HG02938 (cell line): ENCODE data around the gene SYT14.
"Not testable (repeated sequence)": the region's sequence is repeated elsewhere in the genome, so short reads cannot be mapped to it uniquely, and the experiment has no call there.

Source experiments
- ATAC-seq: cut with Tn5 transposase; IDR thresholded peaks from one replicate; pipeline ENCODE4 v1.9.1; 2021; ENCODE audit warnings: mild to moderate bottlenecking, moderate library complexity; ENCODE audit not compliant: unreplicated experiment

The SYT14 gene

DNA sequence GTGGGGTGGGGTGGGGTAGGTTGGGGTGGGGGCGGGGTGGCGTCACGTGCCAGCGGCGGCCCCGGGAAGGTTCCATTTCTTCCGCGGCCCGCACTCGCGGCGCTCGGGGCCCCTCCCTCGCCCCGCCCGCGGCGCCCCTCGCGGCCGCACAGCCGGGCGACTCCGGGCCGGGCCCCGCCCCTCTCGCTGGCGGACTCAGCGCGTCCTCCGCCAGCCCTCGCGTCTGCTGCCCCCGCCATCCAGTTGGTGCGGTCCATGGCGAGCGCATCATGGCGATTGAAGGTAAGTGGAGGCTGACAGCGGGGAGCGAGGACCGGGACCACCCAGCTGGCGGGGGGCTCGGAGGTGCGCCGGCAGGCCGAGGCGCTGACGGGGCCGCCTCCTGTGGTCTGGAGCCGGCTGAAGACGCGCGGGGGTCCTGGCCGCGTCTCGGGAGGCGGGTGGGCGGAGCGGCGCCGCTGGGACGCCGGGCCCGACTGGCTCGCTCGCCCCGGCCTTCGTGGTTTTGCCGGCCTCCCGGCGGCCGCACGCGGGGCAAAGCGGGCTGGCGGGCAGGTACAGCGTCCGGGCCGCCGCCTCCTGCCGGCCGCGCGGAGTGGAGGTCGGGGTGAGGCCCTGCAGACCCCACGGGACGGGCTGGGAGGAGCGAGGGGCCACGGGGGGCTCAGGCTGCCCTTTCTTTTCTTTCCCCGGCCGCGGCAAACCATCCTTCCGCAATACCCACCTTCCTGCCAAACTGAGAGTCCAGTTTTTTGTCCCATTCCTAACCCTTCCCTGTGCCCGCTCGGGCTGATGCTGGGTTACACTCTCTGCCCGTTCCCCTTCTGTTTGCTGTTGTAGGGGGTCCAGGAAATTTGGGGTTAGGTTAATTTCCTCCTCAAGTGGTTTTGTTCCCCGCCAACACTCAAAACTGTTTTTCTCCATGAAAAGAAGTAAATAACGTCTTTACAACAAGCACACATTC lies at the start of gene SYT14:
TSS of gene SYT14 (plus strand) at position 222 of the 964 bp plus-strand sequence. CDS start at position 270, 48 bp downstream.
- ATAC-seq: no peak

DNA sequence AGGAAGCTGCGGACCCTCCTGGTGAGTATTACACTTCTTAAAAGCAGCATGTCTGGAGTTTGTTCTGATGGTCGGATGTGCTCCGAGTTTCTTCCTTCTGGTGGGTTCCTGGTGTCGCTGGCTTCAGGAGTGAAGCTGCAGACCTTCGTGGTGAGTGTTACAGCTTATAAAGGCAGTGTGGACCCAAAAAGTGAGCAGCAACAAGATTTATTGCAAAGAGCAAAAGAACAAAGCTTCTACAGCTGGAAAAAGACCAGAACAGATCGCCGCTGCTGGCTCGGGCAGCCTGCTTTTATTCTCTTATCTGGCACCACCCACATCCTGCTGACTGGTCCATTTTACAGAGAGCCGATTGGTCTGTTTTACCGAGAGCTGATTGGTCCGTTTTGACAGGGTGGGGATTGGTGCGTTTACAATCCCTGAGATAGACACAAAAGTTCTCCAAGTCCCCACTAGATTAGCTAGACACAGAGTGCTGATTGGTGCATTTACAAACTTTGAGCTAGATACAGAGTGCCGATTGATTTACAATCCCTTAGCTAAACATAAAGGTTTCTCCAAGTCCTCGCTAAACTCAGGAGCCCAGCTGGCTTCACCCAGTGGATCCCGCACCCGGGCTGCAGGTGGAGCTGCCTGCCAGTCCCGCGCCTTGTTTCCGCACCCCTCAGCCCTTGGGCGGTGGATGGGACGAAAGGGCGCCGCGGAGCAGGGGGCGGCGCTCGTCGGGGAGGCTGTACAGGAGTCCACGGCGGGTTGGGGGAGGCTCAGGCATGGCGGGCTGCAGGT lies 49.5 kb upstream of the SYT14 start:
- not testable (repeated sequence) for ATAC-seq

DNA sequence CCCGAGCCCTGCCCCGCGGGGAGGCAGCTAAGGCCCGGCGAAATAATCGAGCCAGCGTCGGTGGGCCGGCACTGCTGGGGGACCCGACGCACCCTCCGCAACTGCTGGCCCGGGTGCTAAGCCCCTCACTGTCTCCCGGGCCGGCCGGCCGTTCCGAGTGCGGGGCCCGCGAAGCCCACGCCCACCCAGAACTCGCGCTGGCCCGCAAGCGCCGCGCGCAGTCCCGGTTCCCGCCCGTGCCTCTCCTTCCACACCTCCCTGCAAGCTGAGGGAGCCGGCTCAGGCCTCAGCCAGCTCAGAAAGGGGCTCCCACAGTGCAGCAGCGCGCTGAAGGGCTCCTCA lies 49.0 kb upstream of the SYT14 start:
- no peak for ATAC-seq

DNA sequence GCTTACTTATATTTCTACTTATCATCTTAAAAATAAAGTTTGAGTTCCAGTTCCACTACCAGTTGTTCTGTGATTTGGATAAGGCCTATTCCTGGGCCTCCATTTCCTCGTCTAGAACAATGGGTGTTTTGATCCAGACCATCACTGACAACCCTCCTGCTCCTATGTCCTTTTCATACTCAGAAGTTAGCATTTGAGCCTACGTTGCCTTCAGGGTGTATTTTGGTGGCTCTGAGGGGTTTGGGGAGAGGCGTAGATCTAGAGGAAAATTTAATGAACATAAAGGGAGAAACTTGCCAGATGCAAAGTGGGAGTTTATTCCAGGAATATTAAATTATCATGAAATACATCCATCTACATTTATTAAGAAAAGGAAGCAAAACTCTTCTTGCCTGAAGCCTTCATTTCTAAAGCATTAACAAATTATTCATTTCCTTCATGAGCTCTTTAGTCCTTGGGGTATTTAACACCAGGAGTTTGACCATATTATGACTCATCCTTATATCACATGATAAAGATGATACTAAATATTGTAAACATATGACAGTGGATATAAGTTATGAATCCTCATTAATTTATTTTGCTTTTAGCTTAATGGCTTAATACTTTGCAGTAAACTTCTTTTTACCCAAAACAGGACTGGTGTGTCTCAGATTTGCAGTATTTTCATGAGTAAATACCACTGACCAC lies 47.2 kb upstream of the SYT14 start:
- ATAC-seq: no peak

DNA sequence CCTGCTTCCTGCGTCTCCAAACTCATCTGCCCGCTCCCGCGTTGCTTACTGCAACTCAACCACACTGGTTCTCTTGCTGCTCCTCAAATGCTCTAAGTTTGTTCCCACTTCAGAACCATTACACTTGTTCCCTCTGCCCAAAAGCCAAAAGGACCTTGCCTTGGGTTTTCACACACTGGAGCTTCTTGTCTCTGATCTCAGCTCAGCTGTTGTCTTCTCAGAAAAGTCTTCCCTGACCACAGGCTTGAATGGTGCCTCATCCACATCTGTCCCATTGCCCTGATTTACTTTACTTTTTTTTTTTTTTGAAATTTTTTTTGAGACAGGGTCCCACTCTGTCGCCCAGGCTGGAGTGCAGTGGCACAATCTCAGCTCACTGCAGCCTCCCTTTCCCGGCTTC lies 44.3 kb upstream of the SYT14 start:
- ATAC-seq: no peak

DNA sequence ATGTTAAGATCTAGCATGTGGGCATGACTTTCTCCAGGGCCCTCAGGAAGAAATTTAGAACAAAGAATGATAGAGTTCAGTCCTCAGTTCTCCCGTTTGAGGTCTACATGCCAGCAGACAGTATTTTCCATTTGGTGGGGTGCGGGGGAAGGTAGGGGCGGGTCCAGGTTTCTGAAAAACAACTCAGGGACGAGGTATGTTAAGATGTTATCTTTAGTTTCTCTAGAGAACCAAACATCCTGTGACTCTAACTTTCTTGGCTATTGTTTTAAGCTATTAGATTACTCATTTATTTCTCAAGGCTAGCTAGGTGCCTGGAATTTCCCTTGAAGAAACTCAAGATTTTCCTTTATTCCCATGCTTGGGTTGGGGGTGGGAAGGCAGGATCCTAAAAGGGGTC lies 42.3 kb upstream of the SYT14 start:
- no peak for ATAC-seq

DNA sequence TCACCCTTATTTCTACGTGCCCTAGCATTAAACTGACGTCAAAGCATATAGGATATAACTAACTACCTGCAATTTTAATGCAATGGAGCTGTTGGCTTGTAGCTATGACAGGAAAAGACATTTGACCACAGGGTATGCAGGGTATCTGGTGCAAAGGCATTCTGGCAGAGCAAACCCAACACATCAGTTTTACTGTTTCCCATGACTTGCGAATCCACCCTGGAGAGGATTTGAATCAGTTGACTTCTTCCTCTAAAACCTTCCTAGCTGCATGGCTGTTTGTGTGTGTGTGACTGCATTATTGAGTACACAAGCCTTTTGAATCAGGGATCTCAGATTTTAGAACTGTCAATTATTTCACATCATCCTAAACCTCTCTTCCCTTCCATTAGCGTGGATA lies 41.7 kb upstream of the SYT14 start:
- ATAC-seq: no peak

DNA sequence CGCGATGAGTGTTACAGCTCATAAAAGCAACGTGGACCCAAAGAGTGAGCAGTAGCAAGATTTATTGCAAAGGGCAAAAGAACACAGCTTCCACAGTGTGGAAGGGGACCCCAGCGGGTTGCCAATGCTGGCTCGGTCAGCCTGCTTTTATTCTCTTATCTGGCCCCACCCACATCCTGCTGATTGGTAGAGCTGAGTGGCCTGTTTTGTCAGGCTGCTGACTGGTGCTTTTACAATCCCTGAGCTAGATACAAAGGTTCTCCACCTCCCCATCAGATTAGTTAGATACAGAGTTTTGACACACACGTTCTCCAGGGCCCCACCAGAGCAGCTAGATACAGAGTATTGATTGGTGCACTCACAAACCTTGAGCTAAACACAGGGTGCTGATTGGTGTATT lies 39.7 kb upstream of the SYT14 start:
- not testable (repeated sequence) for ATAC-seq

DNA sequence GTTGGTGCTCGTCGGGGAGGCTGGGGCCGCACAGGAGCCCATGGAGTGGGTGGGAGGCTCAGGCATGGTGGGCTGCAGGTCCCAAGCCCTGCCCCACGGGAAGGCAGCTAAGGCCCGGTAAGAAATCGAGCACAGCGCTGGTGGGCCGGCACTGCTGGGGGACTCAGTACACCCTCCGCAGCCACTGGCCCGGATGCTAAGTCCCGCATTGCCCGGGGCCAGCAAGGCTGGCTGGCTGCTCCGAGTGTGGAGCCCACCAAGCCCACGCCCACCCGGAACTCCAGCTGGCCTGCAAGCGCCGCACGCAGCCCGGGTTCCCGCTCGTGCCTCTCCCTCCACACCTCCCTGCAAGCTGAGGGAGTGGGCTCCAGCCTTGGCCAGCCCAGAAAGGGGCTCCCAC lies 39.2 kb upstream of the SYT14 start:
- not testable (repeated sequence) for ATAC-seq

DNA sequence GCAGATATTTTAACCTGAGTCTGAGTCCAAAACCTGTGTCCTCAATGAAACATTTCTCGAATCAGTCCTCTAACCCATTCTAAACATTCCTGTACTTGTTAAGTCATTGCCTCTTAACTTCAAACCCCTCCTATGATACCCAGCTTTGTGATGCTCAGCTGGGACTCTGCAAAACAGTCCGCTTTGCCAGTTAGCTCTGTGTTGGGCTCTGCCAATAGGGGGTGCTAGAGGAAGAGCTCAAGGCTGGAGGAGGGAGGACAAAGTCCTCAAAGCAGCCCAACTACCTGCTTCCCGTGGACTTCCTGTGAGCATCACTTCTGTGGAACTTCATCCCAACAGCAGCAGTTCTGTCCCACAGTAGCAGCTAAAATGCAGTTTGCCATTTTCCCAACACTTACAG lies 38.1 kb upstream of the SYT14 start:
- peak; percentile 54 for ATAC-seq

DNA sequence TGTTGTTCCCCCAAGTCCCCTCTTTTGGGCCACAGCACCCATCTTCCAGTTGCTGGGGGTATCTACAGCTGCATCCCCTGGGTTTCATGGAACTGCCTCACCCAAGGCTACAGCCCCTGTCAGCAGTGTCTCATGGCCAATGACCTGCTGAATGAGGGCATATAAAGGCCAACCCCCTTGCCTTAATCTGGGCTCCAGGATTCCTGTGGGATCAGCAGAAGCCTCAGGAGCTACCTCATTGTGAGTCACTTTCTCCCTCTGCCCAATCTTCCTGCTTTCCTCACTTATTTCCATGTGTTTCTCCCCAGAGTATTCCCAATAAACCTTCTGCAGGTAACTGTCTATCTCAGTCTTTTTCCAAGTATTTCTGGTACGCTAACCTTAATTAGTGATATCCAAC lies 37.3 kb upstream of the SYT14 start:
- no peak for ATAC-seq

DNA sequence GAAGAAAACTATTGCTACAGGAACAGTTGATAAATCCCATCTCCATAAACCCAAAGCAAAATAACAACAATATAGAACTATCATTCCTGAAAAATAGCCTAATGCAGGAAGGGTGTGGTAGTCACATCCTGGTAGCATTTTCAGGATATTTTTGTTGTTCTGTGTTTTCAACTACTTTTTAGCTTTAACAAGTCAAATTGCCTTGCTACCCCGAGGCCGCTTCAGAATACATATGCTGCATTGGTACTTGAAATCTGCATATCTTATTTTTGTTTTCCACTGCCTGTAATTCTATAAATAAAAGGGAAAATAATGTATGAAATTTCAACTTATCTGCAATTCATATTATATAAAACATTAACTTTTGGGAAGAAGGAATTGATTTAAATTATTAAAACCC lies 36.8 kb upstream of the SYT14 start:
- no peak for ATAC-seq

DNA sequence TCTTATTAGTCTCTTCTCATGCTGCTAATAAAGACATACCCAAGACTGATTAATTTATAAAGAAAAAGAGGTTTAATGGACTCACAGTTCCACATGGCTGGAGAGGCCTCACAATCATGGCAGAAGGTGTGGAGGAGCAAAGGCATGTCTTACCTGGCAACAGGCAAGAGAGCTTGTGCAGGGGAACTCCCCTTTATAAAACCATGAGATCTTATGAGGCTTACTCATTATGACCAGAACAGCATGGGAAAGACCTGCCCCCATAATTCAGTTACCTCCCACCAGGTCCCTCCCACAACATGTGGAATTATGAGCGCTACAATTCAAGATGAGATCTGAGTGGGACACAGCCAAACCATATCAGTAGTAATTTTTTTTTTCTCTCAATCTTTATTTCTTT lies 33.2 kb upstream of the SYT14 start:
- not testable (repeated sequence) for ATAC-seq

DNA sequence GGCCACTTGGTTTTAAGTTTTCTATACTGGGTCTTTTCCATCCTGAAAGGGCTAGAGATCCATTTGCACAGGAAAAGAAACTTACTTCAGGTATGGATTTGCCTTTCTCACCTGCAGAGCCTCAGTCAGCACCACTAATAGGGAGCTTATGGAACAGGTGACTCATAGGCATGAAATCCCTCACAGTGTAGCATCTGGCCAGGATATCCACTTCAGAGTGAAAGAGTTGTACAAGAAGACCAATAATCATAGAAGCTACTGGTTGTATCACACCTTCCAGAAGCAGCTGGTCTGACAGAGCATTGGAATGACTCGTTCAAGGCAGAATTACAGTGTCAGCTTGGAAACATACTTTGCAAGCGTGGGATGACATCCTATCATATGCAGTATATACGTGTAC lies 26.3 kb upstream of the SYT14 start:
- ATAC-seq: no peak

DNA sequence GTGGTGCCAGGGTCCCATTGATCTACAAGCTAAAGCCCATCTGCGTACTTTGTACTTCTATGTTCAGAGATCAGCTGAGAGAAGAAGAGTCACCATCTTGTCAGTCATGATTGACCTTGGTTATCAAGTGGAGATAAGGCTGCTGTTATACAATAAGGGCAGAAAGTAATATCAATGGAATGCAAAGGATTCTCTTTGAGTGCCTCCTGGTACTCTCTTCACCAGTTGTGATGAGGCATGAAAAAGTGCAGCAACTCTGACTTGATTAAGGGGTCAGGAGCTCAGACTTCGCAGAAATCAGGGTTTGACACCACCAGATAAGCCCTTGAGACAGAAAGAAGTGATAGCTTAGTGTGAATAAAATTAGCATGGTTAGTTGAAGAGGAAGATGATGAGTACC lies 25.7 kb upstream of the SYT14 start:
- ATAC-seq: no peak

DNA sequence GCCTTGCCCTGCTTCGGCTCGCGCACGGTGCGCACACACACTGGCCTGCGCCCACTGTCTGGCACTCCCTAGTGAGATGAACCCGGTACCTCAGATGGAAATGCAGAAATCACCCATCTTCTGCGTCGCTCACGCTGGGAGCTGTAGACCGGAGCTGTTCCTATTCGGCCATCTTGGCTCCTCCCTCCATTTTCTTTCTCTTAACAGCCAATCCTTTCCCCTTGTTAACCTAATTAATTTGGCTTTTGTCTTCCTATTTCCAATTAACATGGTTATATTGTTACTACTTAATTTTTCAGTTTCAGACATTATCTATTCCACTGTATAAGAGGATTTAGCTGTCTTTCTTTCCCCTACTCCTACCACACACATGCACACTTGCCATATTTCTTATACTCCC lies 18.4 kb upstream of the SYT14 start:
- ATAC-seq: not testable (repeated sequence)

DNA sequence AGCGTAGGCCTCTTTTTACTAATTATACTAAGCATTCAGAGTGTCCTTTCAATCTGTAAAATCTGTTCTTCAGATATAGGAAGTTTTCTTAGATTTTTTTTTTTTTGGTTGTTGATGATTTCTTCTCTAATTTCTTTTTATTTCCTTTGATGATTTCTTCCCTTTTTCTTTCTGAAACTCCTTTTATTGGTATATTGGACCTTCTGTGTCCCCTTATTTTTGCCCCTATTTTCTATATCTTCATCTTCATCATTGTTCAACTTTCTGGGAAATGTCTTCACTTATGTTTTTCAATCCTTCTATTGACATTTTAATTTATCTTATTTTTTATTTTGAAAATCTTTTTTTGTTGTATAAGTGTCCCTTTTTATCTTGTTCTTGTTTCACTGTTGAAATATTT lies 17.2 kb upstream of the SYT14 start:
- no peak for ATAC-seq

DNA sequence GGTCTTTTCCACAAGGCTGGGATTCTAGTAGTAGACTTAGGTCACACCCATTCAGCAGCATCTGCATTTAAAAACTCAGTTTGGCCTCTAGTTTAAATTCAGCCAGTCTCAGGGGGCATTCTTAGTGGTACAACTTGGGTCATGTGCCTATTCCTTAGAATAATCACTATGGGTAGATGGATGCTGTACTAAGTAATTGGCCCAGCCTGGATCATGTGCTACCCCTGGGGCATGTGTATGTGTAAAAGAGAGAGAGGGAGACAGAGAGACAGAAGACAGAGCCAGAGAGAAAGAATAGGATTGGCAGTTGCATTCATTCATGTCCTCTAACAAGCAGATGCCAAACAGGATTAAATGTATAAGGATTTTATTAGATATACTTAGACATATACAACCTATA lies 13.6 kb upstream of the SYT14 start:
- ATAC-seq: no peak

DNA sequence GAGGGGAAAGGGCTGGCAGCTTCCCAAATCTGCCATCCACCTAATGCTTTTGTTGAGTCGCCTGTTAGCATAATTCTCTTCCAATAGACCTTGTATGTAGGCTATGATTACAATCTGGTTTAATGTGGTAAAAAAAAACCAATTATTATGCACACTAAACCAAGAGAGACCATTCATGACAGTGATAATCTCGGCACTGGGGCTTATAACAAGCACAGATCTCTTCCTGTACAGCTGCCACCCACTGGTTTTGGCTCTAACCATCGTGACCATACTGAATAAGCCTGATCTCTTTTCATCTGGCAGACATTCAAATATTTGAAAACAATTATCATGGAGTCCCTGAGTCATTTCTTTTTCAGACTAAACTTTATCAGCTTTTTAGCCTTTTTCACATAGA lies 12.0 kb upstream of the SYT14 start:
- no peak for ATAC-seq

DNA sequence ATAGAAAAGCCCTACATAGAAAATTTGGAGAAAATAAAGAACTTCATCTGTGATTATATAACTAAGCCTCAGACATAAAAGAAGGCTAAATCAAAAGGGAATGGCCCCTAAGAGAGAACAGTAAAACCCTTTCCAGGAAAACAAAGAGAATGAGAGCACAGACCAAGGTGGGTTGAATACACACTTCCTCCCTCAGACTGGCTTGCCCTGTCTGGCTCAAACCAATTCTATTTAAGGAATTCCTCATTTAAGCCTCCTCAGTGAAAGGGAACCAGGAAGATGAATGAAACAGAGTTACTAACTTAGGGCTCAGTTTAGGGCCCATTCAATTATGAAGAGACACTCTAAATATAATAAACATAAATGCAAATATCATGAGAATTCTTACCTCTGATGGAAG lies 10.6 kb upstream of the SYT14 start:
- no peak for ATAC-seq

DNA sequence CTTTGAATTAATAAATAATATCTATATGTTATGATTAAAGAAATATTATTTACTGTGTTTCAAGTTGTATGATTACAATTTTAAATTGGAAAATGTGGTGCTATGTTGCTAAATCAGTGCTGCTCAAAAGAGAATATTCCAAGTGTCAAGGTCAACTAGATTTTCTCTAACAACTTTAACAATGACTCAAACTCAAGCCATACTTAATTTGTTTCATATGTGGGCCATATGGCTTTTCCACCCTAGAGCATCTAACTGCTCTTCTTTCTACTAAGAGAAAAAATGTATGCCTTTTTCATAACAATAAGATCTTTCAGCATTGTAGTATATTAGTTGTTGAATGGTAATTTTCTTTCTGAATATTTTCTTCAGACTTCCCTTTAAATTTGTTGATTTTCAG lies 8.3 kb upstream of the SYT14 start:
- ATAC-seq: no peak

DNA sequence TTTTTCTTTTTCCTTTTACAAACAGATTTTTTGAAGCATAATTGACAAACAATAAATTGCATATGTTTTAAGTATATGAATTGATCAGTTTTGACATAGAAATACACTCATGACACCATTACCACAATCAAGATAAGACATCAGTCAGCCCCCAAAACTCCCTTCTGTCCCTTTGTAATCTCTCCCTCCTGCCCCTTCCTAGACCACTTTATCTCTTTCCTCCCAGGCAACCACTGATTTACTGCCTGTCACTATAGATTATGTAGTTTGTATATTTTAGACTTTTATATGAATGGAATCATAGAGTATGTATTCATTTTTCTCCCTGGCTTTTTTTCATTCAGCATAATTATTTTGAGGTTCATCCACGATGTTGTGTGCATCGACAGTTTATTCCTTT lies 6.9 kb upstream of the SYT14 start:
- ATAC-seq: no peak
